Body of pancreas (tissue), 4 donors: ENCODE data around the gene ANKRD33B. TPM values are rescaled to one million over a fixed set of nuclear protein-coding genes. Genes with fewer than 3 reads are reported as not detected.

Experiments
- ATAC-seq: fragments of 150-250 bp; one replicate; pipeline ENCODE4 v1.9.1; 2016
- DNase-seq, 4 donors: peaks; one replicate each; pipeline ENCODE4 v3.0.0-alpha.2; 2019
- H3K27ac ChIP-seq, 4 donors: fragments of 200-600 bp; sonication (generic); 1 replicate in 3 of 4; 2 replicates in 1 of 4; pipeline versions ENCODE4 v1.5.1 to v1.6.1; 2016 to 2019; ENCODE audit warnings: mild to moderate bottlenecking in 1 of 4, mixed read lengths in 1 of 4, moderate library complexity in 1 of 4
- H3K27me3 ChIP-seq, 2 donors: fragments of 200-600 bp; sonication (generic); one replicate each; pipeline ENCODE4 v1.6.0; 2016; ENCODE audit warnings: mild to moderate bottlenecking in 1 of 2
- H3K36me3 ChIP-seq, 2 donors: fragments of 200-600 bp; sonication (generic); replicated peaks in 1 of 2; 2 replicates each; pipeline ENCODE4 v1.5.1; 2016; ENCODE audit warnings: low read depth in 2 of 2; ENCODE audit not compliant: insufficient read depth in 1 of 2
- H3K4me1 ChIP-seq: fragments of 200-600 bp; sonication (generic); one replicate; pipeline ENCODE4 v1.6.0; 2016
- H3K4me3 ChIP-seq, 2 donors: fragments of 200-600 bp; sonication (generic); 1 replicate in 1 of 2; 2 replicates in 1 of 2; pipeline ENCODE4 v1.5.1; 2016 to 2019
- H3K9me3 ChIP-seq, 3 donors: fragments of 200-600 bp; sonication (generic); 1 replicate in 2 of 3; 2 replicates in 1 of 3; pipeline ENCODE4 v1.5.1; 2016
- POLR2A ChIP-seq, 3 donors: fragments of 450-650 bp; IDR thresholded peaks; one replicate each; pipeline ENCODE4 v1.6.1; 2016; ENCODE audit warnings: antibody characterized with exemption in 3 of 3, mild to moderate bottlenecking in 2 of 3
- WGBS, 2 donors: methylation state at CpG; one replicate each; pipeline ENCODE4 v1.1.5; 2017; 5-methylcytosine and 5-hydroxymethylcytosine counted together
- intact Hi-C: fragments of 100-400 bp; cut with DNase I; formaldehyde crosslinking; loops from one replicate; pipeline ENCODE4 v1.15.1; 2023
- total RNA-seq, 2 donors: library from RNA; depleted of rRNA; stranded (reverse); fragments of >200 nt; gene quantifications; one replicate each; pipeline ENCODE4 v1.1.0, GENCODE V29; 2016
- TF ChIP-seq, protein P1 (sequence below), 7 experiments: fragments of 450-650 bp in 4 of 7; fragments of 200-600 bp in 3 of 7; sonication (generic) in 3 of 7; IDR thresholded peaks; one replicate each; pipeline ENCODE4 v1.5.1; 2016 to 2019; ENCODE audit warnings: antibody characterized with exemption in 7 of 7

Gene ANKRD33B
- total RNA-seq, 2 donors from 2014 or later: 2.3 to 3.9 TPM

DNA sequence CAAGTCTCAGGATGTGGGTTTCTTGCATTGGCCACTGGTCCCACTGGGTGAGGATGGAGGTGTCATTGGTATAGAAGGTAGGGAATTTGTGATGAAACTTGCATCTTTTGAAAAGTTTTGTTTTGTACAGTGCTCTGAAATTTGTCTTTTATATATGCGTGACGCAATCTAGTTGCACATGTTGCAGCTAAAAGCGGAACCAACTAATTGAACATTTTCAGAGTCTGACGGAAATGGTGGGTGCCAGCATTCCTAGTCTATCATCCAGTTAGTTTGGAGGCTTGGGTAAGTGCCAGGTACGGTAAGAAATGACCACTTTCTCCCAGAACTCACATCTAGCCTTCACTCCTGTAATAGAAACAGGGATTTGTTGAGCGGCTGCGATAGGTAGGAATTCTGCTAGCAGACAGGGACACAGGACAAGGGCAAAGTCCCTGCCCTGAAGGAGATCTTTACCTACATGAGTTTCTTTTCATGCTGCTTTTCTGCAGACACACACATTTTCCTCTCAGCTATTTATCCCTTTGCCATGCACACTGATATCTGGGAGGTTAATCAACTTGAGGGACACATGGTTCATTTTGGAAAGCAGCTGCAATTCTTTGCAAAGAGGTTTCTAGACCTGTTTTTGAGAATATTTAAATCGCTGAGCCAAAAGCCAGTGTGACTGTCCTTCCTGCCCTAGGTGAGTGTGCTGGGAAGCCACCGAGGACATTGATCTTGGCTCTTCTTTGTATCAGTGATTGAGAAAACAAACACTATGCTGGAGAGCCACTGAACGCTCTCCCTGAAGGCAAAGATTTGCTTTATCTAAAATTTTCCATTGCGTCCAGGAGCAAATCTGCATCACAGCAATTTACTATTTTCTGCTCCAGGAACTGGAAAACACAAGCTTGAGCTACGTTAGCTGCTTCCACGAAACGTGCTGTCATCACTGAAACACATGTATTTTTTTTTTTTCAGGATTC, 107.5 kb downstream of the ANKRD33B start:
- WGBS, 2 donors: 37 to 45% methylated on average over 14 of the region's 14 CpGs
- ATAC-seq: no peak
- H3K27ac ChIP-seq: peak overlapping the region in 1 of 4 donors; percentile 2

DNA sequence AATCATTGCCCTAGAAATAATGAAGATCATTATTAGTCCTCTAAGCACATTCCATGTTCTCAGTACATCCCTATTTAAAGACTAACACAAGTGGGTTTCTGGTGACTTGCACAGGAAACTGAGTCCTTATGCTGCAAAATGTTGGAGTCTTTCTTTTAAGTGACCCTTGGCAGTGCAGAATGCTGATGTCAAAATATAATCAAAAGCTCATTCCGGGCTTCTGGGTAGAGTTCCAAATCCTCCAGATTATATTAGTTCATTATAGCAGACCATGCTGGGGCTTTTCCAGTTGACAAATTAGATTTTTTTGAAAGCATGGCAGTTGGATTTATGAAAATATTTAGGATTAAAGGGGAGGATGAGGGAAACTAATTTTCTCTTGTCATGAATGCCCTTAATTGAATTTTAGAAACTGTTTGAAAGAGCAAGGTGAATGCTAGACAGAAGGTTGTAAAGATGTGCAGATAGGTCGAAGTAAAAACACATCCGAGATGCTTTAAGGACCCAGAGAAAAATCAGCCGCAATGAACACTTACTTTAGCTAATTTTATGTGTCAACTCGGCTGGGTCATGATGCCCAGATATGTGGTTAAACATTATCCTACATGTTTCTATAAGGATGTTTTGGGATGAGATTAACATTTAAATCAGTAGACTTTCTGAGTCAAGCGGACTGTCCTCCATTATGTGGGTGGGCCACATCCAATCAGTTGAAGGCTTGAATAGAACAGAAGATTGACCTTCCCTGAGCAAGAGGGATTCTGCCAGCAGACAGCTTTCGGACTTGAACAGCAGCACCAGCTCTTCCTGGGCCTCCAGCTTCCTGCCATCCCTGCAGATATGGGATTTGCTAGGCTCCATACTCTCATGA, 108.5 kb downstream of the ANKRD33B start:
- Histone ChIP-seq H3K36me3 (peaks cover 0 to 1% of the 10 kb centered on the region in 2 donors), H3K4me3 (no peak overlapping the region), H3K9me3 (no peaks in the 10 kb centered on the region), H3K27me3 (no peaks in the 10 kb centered on the region), H3K27ac (no peak overlapping the region), H3K4me1 (peaks cover 10% of the 10 kb centered on the region)
- TF ChIP-seq, protein P1, sequence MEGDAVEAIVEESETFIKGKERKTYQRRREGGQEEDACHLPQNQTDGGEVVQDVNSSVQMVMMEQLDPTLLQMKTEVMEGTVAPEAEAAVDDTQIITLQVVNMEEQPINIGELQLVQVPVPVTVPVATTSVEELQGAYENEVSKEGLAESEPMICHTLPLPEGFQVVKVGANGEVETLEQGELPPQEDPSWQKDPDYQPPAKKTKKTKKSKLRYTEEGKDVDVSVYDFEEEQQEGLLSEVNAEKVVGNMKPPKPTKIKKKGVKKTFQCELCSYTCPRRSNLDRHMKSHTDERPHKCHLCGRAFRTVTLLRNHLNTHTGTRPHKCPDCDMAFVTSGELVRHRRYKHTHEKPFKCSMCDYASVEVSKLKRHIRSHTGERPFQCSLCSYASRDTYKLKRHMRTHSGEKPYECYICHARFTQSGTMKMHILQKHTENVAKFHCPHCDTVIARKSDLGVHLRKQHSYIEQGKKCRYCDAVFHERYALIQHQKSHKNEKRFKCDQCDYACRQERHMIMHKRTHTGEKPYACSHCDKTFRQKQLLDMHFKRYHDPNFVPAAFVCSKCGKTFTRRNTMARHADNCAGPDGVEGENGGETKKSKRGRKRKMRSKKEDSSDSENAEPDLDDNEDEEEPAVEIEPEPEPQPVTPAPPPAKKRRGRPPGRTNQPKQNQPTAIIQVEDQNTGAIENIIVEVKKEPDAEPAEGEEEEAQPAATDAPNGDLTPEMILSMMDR (IDR thresholded peaks at IDR 0.05): no peak
- no peak for TF ChIP-seq POLR2A (IDR thresholded peaks at IDR 0.05)
- intact Hi-C loops: no loop called here
- no peak for DNase-seq
- whole genome bisulfite sequencing, 2 donors: 72 to 76% methylated on average over 7 of the region's 7 CpGs
- ATAC-seq: no peak

More for the DNA sequence above, 107.5 kb downstream of the ANKRD33B start:
- intact Hi-C loops: no loop called here
- DNase-seq: no peak
- Histone ChIP-seq H3K4me1 (peaks cover 13% of the 10 kb centered on the region), H3K36me3 (no peaks in the 10 kb centered on the region), H3K9me3 (no peaks in the 10 kb centered on the region), H3K27me3 (no peaks in the 10 kb centered on the region), H3K4me3 (no peak overlapping the region)
- TF ChIP-seq POLR2A (IDR thresholded peaks at IDR 0.05): no peak
- TF ChIP-seq, protein P1 (IDR thresholded peaks at IDR 0.05): no peak

DNA sequence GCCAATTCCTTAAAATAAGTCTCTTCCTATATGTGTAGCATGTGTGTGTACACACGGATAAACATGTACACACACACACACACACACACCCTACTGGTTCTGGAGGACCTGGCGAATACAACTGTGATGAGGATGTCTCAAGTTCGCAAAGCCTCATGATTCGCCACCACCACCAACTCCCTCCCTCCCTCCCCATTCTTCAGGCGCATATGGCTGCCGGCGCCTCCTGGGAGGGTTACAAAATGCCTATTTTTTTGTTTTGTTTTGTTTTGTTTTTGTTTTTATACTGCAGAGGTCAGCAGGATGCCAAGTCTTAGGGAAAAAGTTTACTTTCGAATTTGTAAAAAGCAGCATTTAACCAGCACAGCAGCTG, 109.1 kb downstream of the ANKRD33B start:
- no peak overlapping the region for H3K4me3 ChIP-seq
- no peaks in the 10 kb centered on the region for H3K27me3 ChIP-seq
- 81 to 82% methylated on average over 8 of the region's 8 CpGs for WGBS, 2 donors
- peaks cover under 1 to 6% of the 10 kb centered on the region in 2 donors for H3K36me3 ChIP-seq
- H3K4me1 ChIP-seq: peaks cover 8% of the 10 kb centered on the region
- no peak for DNase-seq
- no peak for TF ChIP-seq POLR2A (IDR thresholded peaks at IDR 0.05)
- TF ChIP-seq, protein P1 (IDR thresholded peaks at IDR 0.05): no peak
- no peaks in the 10 kb centered on the region for H3K9me3 ChIP-seq
- ATAC-seq: no peak
- intact Hi-C loops: no loop called here
- no peak overlapping the region for H3K27ac ChIP-seq

DNA sequence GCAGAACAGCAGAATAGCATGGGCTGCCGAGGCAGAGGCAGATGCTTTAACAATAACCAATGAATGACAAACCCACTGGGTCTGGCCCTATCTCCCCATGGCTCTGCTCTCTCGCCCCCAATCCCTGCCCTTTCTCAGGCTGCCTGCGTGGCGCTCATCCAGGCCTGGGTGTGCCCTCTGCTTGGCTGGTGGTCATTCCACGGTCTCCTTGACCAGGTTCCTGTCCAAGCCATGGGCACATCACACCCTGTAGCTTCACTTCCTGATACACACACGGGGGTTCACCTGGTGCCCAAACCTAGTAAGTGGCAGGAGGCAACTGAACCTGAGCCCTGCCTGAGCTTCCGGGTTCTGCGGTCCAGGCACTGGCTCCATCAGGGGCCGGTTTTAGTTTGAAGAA, 109.5 kb downstream of the ANKRD33B start:
- Histone ChIP-seq H3K27ac (no peak overlapping the region), H3K27me3 (no peaks in the 10 kb centered on the region), H3K4me1 (peaks cover 8% of the 10 kb centered on the region), H3K4me3 (no peak overlapping the region), H3K9me3 (no peaks in the 10 kb centered on the region), H3K36me3 (peaks cover 4 to 10% of the 10 kb centered on the region in 2 donors)
- no peak for TF ChIP-seq POLR2A (IDR thresholded peaks at IDR 0.05)
- TF ChIP-seq, protein P1 (IDR thresholded peaks at IDR 0.05): no peak
- no peak for DNase-seq
- intact Hi-C loops: no loop called here
- 68 to 78% methylated on average over 9 of the region's 9 CpGs for WGBS, 2 donors
- no peak for ATAC-seq
